Heart left ventricle (tissue), 13 donors: ENCODE results near the gene KLHL29.

Experiments used
- CTCF ChIP-seq, 12 donors: fragments of 200-600 bp; sonication (generic) in 4 of 12; IDR thresholded peaks; one replicate each; pipeline versions ENCODE4 v1.5.0 to v1.8.0; 2018 to 2022; ENCODE audit warnings: antibody characterized with exemption in 12 of 12, mild to moderate bottlenecking in 5 of 12
- POLR2A ChIP-seq, 2 donors: fragments of 450-650 bp; IDR thresholded peaks; one replicate each; pipeline ENCODE4 v1.6.1; 2017; ENCODE audit warnings: antibody characterized with exemption in 2 of 2, mild to moderate bottlenecking in 2 of 2, moderate library complexity in 2 of 2
- donor health status: ischemic (EF 13 %, LVEDD 7.1; RV severe dilation, severe dysfunction).
- donor health status: DM: no; HTN: yes; CAD: no.
- donor health status: DM: no; HTN: no; CAD: no.
- donor health status: ischemic (EF 25% LVEDD 6.9; RV normal size, moderate dysfunction).
- donor health status: ischemic (EF 25% LVEDD 5.7; RV mildly dilated, moderate dysfunction).
- donor health status: ischemic (EF 35%, LVEDD 5.7; RV mildly dilated, moderate dysfunction).
- donor health status: nonischemic (EF 11% LVEDD 7.7; RV severe dilation, severe dysfunction).
- donor health status: DM: yes; HTN: yes; CAD: no.
- donor health status: PGD.
- donor health status: ischemic (EF 29% LVEDD 5.4; RV normal size, mild dysfunction).
- donor health status: nonischemic (EF 23%, LVEDD 6.1; RV moderate dilation, normal function).

GRCh38 chr2:23551875-23552274 is 166.9 kb downstream of the KLHL29 start:
- no peak for TF ChIP-seq CTCF (IDR thresholded peaks at IDR 0.05)
- TF ChIP-seq POLR2A (IDR thresholded peaks at IDR 0.05) = no peak
